Thyroid gland (tissue), 4 donors: Measurements from ENCODE around the gene TSKU. TPM values are rescaled to one million over a fixed set of nuclear protein-coding genes. Genes with fewer than 3 reads are reported as not detected.

ENCODE experiments used
- DNase-seq, 2 donors: peaks; one replicate each; pipeline ENCODE4 v3.0.0-alpha.2; 2019
- H3K27ac ChIP-seq, 3 donors: fragments of 200-600 bp; sonication (generic); 1 replicate in 2 of 3; 2 replicates in 1 of 3; pipeline ENCODE4 v1.5.1; 2016 to 2019; ENCODE audit warnings: mild to moderate bottlenecking in 1 of 3, moderate library complexity in 1 of 3
- H3K27me3 ChIP-seq: fragments of 200-600 bp; sonication (generic); one replicate; pipeline ENCODE4 v1.5.1; 2019
- H3K36me3 ChIP-seq, 2 donors: fragments of 200-600 bp; sonication (generic); one replicate each; pipeline ENCODE4 v1.5.1; 2016 to 2019
- H3K4me1 ChIP-seq, 2 donors: fragments of 200-600 bp; sonication (generic); one replicate each; pipeline ENCODE4 v1.5.1; 2017 to 2019
- H3K4me3 ChIP-seq, 3 donors: fragments of 200-600 bp; sonication (generic); replicated peaks in 1 of 3; 1 replicate in 2 of 3; 2 replicates in 1 of 3; pipeline ENCODE4 v1.5.1; 2016; ENCODE audit warnings: mild to moderate bottlenecking in 1 of 3
- H3K9me3 ChIP-seq: fragments of 200-600 bp; sonication (generic); one replicate; pipeline ENCODE4 v1.5.1; 2017
- POLR2A ChIP-seq, 2 donors: fragments of 450-650 bp; IDR thresholded peaks; one replicate each; pipeline ENCODE4 v1.6.1; 2017; ENCODE audit warnings: antibody characterized with exemption in 2 of 2, mild to moderate bottlenecking in 2 of 2, moderate library complexity in 1 of 2
- WGBS, 2 donors: methylation state at CpG; one replicate each; pipeline ENCODE4 v1.1.5; 2017; 5-methylcytosine and 5-hydroxymethylcytosine counted together
- intact Hi-C: fragments of 100-400 bp; cut with DNase I; formaldehyde crosslinking; loops from one replicate; pipeline ENCODE4 v1.15.1; 2023
- total RNA-seq, 4 donors: library from RNA; depleted of rRNA; stranded (reverse); fragments of >200 nt; gene quantifications; one replicate each; pipeline ENCODE4 v1.2.3, GENCODE V29; 2016
- TF ChIP-seq, protein P1 (sequence below), 6 experiments: fragments of 200-600 bp in 3 of 6; fragments of 450-650 bp in 3 of 6; sonication (generic) in 3 of 6; IDR thresholded peaks; one replicate each; pipeline ENCODE4 v1.5.1; 2016 to 2019; ENCODE audit warnings: antibody characterized with exemption in 6 of 6, mild to moderate bottlenecking in 2 of 6, inconsistent platforms in 1 of 6, moderate library complexity in 1 of 6

The TSKU gene
- total RNA-seq, 4 donors from 2014 or later, result 95.6 to 152 (median 99.2) TPM

DNA sequence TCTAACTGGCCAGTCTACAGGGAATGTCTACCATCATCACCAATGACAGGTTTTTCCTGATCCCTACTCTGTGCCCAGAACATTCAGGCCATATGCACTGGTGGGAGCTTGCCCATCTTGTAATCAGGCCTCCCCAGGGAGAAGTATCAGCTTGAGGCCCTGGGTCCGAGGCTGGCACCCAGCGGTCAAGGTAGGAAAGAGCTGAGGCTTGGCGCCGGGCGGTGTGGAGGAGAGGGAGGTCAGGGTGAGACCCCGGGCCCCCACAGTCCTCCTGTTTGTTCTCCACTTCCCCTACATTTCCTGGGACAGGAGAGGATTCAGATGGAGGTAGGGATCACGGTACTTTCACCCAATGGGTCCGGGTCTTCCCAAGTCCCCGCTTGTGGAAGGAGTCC lies 15.5 kb downstream of the TSKU start:
- H3K4me3 ChIP-seq, result no peak overlapping the region
- peaks cover 17 to 51% of the 10 kb centered on the region in 2 donors for H3K4me1 ChIP-seq
- WGBS, 2 donors, result 66 to 67% methylated on average over 7 to 9 of the region's 9 CpGs
- no peak for TF ChIP-seq POLR2A (IDR thresholded peaks at IDR 0.05)
- TF ChIP-seq, protein P1, sequence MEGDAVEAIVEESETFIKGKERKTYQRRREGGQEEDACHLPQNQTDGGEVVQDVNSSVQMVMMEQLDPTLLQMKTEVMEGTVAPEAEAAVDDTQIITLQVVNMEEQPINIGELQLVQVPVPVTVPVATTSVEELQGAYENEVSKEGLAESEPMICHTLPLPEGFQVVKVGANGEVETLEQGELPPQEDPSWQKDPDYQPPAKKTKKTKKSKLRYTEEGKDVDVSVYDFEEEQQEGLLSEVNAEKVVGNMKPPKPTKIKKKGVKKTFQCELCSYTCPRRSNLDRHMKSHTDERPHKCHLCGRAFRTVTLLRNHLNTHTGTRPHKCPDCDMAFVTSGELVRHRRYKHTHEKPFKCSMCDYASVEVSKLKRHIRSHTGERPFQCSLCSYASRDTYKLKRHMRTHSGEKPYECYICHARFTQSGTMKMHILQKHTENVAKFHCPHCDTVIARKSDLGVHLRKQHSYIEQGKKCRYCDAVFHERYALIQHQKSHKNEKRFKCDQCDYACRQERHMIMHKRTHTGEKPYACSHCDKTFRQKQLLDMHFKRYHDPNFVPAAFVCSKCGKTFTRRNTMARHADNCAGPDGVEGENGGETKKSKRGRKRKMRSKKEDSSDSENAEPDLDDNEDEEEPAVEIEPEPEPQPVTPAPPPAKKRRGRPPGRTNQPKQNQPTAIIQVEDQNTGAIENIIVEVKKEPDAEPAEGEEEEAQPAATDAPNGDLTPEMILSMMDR (IDR thresholded peaks at IDR 0.05), result no peak
- intact Hi-C loops, result no loop called here
- H3K9me3 ChIP-seq, result no peaks in the 10 kb centered on the region
- H3K27me3 ChIP-seq, result no peaks in the 10 kb centered on the region
- DNase-seq, result no peak
- H3K27ac ChIP-seq, result peak overlapping the region in 2 of 3 donors; percentile 20 to 53
- H3K36me3 ChIP-seq, result peaks cover 12 to 15% of the 10 kb centered on the region in 2 donors

DNA sequence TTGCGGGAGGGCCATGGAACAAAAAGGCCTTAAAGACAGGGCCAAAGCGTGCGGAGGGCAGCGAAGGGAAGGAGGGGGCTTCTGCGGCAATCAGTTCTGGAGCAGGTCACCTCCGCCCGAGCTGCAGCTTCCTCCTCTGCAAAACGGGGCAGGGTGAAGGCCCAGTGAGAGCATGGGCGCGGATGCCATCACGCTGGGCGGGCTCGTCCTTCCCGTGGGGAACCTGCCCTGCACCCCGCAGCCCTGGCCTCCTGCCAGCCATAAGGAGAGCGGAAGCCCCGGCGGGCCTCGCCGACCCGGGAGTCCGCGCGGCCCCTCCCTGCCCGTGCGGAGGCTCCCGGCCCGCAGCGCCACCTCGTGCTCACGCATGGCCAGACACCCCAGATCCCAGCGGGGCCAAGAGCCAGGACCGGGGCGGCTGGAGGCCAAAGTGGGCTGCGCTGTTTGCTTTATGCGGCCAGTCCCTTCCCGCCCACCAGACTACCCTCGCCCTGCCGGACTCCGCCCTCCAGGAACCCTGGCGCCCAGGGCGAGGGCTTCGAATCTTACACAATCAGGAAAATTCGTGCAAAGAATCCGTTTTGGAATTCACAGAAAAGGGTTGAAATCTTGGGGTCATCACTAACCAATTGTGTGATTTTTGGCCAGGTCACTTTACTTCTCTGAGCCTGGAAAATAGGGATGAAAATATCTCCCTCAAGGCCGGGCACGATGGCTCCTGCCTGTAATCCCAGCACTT lies 16.1 kb downstream of the TSKU start:
- Histone ChIP-seq H3K4me1 (peaks cover 13 to 51% of the 10 kb centered on the region in 2 donors), H3K27ac (peak overlapping the region in 2 of 3 donors; percentile 20 to 53), H3K27me3 (no peaks in the 10 kb centered on the region), H3K9me3 (no peaks in the 10 kb centered on the region), H3K4me3 (peak overlapping the region in 1 of 3 donors; percentile 9), H3K36me3 (peaks cover 12 to 15% of the 10 kb centered on the region in 2 donors)
- peak; percentile 86 to 87 for DNase-seq
- intact Hi-C loops, result no loop called here
- peak in 1 of 2 donors; percentile 24 for TF ChIP-seq POLR2A (IDR thresholded peaks at IDR 0.05)
- TF ChIP-seq, protein P1 (IDR thresholded peaks at IDR 0.05), result peak; percentile 72 to 98 (median 90)
- WGBS, 2 donors, result 10 to 29% methylated on average over 12 to 38 of the region's 47 CpGs

DNA sequence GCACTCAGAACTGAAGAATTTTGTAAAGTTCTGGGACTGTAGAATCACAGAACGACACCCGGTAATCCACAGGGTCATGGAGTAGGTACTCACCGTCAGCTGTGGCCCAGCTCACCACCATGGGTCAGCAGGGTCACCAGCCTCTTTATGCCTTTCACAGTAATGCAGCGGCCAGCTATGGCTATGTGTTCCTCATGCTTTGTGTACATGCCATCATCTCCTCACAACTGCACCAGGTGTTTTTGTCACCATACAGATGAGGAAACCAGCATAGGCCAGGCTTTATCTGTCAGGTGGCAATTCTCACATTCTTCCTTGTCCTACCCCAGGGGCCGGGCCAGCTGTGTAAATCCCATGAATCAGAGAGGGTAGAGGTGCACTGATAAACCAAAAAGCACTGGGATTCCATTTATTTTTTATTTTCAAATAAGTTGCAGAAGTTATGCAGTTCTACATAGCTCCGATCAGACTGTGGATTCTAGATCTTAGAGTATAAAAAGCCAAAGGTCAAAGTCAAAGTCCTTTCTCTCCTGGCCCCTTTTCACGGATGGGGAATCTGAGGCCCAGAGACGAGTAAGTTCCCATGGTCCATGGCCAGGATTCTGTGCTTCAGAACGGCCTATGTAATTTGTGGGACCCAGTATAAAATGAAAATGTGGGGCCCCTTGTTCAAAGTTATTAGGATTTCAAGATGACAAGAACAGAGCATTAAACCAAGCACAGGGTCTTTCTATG lies 17.5 kb downstream of the TSKU start:
- WGBS, 2 donors, result 91 to 97% methylated on average over 8 to 9 of the region's 9 CpGs
- Histone ChIP-seq H3K9me3 (no peaks in the 10 kb centered on the region), H3K27me3 (no peaks in the 10 kb centered on the region), H3K36me3 (peaks cover 12 to 15% of the 10 kb centered on the region in 2 donors), H3K27ac (peak overlapping the region in 2 of 3 donors; percentile 4 to 39), H3K4me1 (peaks cover 8 to 41% of the 10 kb centered on the region in 2 donors), H3K4me3 (no peak overlapping the region)
- intact Hi-C loops, result no loop called here
- no peak for TF ChIP-seq POLR2A (IDR thresholded peaks at IDR 0.05)
- DNase-seq, result no peak

DNA sequence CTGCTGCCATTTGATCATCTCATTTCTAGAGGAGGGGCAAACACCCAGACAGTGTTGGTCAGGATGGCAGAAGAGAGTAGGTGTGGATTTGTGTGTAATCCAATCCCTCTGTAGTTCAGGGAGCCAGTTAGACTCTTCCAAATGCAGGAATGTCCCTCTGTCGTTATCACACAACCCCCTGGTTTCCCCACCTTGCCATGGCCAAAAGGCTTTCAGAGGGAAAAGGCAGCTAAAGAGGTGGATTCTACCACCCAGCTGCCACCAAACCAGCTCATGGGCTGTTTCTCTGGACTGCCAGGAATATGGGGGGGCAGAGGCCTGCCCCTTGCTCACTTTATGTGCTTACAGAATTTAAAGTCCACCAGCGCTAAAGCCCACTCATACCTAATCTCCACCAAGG lies 18.1 kb downstream of the TSKU start:
- TF ChIP-seq POLR2A (IDR thresholded peaks at IDR 0.05), result no peak
- TF ChIP-seq, protein P1 (IDR thresholded peaks at IDR 0.05), result no peak
- WGBS, 2 donors, result 56 to 58% methylated on average over 2 of the region's 2 CpGs
- no peak for DNase-seq
- no peak overlapping the region for H3K4me3 ChIP-seq
- intact Hi-C loops, result no loop called here
- peaks cover 7 to 9% of the 10 kb centered on the region in 2 donors for H3K36me3 ChIP-seq
- H3K27me3 ChIP-seq, result no peaks in the 10 kb centered on the region
- peaks cover 8 to 41% of the 10 kb centered on the region in 2 donors for H3K4me1 ChIP-seq
- no peaks in the 10 kb centered on the region for H3K9me3 ChIP-seq
- H3K27ac ChIP-seq, result peak overlapping the region in 2 of 3 donors; percentile 4 to 39

DNA sequence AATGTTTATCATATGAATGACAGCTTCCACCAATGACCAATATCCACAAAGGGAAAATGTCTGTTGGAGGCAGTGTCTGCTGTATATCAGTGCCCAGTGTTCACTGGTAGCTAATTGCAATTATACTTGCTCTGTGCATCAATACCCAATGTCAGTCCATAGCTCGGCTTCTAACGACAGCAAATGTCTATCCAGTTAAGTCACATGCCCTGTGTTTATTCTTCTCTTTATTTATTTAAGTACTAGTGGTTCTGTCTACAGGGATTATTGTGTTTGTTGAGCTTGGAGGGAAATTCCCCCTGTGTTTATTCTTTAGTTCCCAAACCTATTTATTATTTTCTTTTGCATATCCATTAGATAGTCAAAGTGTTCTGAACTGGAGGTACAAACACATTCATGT lies 18.6 kb downstream of the TSKU start:
- peaks cover 8 to 41% of the 10 kb centered on the region in 2 donors for H3K4me1 ChIP-seq
- no peaks in the 10 kb centered on the region for H3K27me3 ChIP-seq
- peak overlapping the region in 1 of 3 donors; percentile 39 for H3K27ac ChIP-seq
- peaks cover 2 to 4% of the 10 kb centered on the region in 2 donors for H3K36me3 ChIP-seq
- DNase-seq, result no peak
- H3K9me3 ChIP-seq, result no peaks in the 10 kb centered on the region
- no peak overlapping the region for H3K4me3 ChIP-seq
- intact Hi-C loops, result no loop called here
- 48% methylated on average over 2 of the region's 2 CpGs for WGBS, 2 donors
- TF ChIP-seq, protein P1 (IDR thresholded peaks at IDR 0.05), result no peak
- no peak for TF ChIP-seq POLR2A (IDR thresholded peaks at IDR 0.05)
